Nephron progenitor cell (in vitro differentiated cells): ENCODE results near the gene TBC1D30.
A peak's percentile ranks its signal among the peaks of the same experiment; 100 is the strongest.

ENCODE experiments used
- DNase-seq: peaks from one replicate; pipeline ENCODE4 v3.0.0; 2021
- H3K27ac Mint-ChIP-seq: 2 replicates; pipeline ENCODE4 v1.8.0; 2021; ENCODE audit warnings: mild to moderate bottlenecking, moderate library complexity, mixed read lengths
- H3K27me3 Mint-ChIP-seq: 2 replicates; pipeline ENCODE4 v1.8.0; 2021; ENCODE audit warnings: mild to moderate bottlenecking, low read depth, mixed read lengths; ENCODE audit not compliant: poor library complexity
- H3K36me3 Mint-ChIP-seq: 2 replicates; pipeline ENCODE4 v1.8.0; 2021; ENCODE audit warnings: low read depth, mixed read lengths
- H3K4me1 Mint-ChIP-seq: 2 replicates; pipeline ENCODE4 v1.8.0; 2021; ENCODE audit warnings: mixed read lengths
- H3K4me3 Mint-ChIP-seq: 2 replicates; pipeline ENCODE4 v1.8.0; 2021; ENCODE audit warnings: mild to moderate bottlenecking, moderate library complexity, mixed read lengths
- H3K9me3 Mint-ChIP-seq: 2 replicates; pipeline ENCODE4 v1.8.0; 2021; ENCODE audit warnings: mild to moderate bottlenecking, moderate library complexity, mixed read lengths
- CTCF ChIP-seq: fragments of 200-600 bp; sonication (generic); IDR thresholded peaks from 2 replicates; pipeline ENCODE4 v1.5.0; 2021; ENCODE audit warnings: antibody characterized with exemption

Gene TBC1D30

GRCh38 chr12:64858882-64859605 is 34.6 kb downstream of the TBC1D30 start:
- DNase-seq = no peak
- no peaks in the 10 kb centered on the region for H3K4me1 Mint-ChIP-seq
- no peaks in the 10 kb centered on the region for H3K36me3 Mint-ChIP-seq
- H3K4me3 Mint-ChIP-seq = no peak overlapping the region
- no peaks in the 10 kb centered on the region for H3K9me3 Mint-ChIP-seq
- peaks cover 6% of the 10 kb centered on the region for H3K27me3 Mint-ChIP-seq
- TF ChIP-seq CTCF = no peak
- no peak overlapping the region for H3K27ac Mint-ChIP-seq

- peaks cover 12% of the 10 kb centered on the region for H3K27me3 Mint-ChIP-seq
- H3K36me3 Mint-ChIP-seq = no peaks in the 10 kb centered on the region
- no peak overlapping the region for H3K27ac Mint-ChIP-seq
- no peaks in the 10 kb centered on the region for H3K4me1 Mint-ChIP-seq
- DNase-seq = no peak
- no peaks in the 10 kb centered on the region for H3K9me3 Mint-ChIP-seq
- no peak for TF ChIP-seq CTCF
- H3K4me3 Mint-ChIP-seq = no peak overlapping the region
Observed at GRCh38 chr12:64860446-64860998, 36.1 kb downstream of the TBC1D30 start.

- Mint-ChIP-seq H3K4me3 (no peak overlapping the region), H3K27me3 (peaks cover 24% of the 10 kb centered on the region), H3K4me1 (no peaks in the 10 kb centered on the region), H3K27ac (no peak overlapping the region), H3K36me3 (no peaks in the 10 kb centered on the region), H3K9me3 (no peaks in the 10 kb centered on the region)
- no peak for DNase-seq
- TF ChIP-seq CTCF = no peak
Observed at GRCh38 chr12:64864319-64864718, 39.9 kb downstream of the TBC1D30 start.

GRCh38 chr12:64875186-64875585 is 50.7 kb downstream of the TBC1D30 start:
- Mint-ChIP-seq H3K4me3 (no peak overlapping the region), H3K4me1 (no peaks in the 10 kb centered on the region), H3K36me3 (no peaks in the 10 kb centered on the region), H3K27ac (peak overlapping the region; percentile 66), H3K9me3 (peaks cover 4% of the 10 kb centered on the region), H3K27me3 (peaks cover 10% of the 10 kb centered on the region)
- DNase-seq = no peak
- TF ChIP-seq CTCF = no peak

GRCh38 chr12:64876388-64877071 is 52.1 kb downstream of the TBC1D30 start:
- H3K9me3 Mint-ChIP-seq = peaks cover 7% of the 10 kb centered on the region
- no peak overlapping the region for H3K4me3 Mint-ChIP-seq
- no peak for DNase-seq
- no peak overlapping the region for H3K27ac Mint-ChIP-seq
- peaks cover 10% of the 10 kb centered on the region for H3K27me3 Mint-ChIP-seq
- H3K4me1 Mint-ChIP-seq = no peaks in the 10 kb centered on the region
- no peak for TF ChIP-seq CTCF
- no peaks in the 10 kb centered on the region for H3K36me3 Mint-ChIP-seq
